Kidney (tissue), 14 donors: ENCODE data around the gene ZNF473. TPM values are rescaled to one million over a fixed set of nuclear protein-coding genes. Genes with fewer than 3 reads are reported as not detected.

ENCODE experiments used
- DNase-seq, 5 donors: peaks; one replicate each; pipeline ENCODE4 v3.0.0-alpha.2; 2013 to 2020
- FAIRE-seq: peaks from 2 replicates; lab custom pipeline; 2012; peaks lifted over from hg19 to GRCh38; lab: Jason Lieb, UNC
- H3K27ac ChIP-seq, 2 donors: one replicate each; pipeline ENCODE4 v1.7.0; 2013; ENCODE audit warnings: low read depth in 2 of 2, low read length in 2 of 2, inconsistent platforms in 1 of 2
- H3K27me3 ChIP-seq: one replicate; pipeline ENCODE4 v1.7.1; 2013; ENCODE audit warnings: low read length, inconsistent platforms; ENCODE audit not compliant: control insufficient read depth, insufficient read depth
- H3K36me3 ChIP-seq, 3 donors: one replicate each; pipeline versions ENCODE4 v1.7.0 to v1.7.1; 2013; ENCODE audit warnings: low read length in 3 of 3, control low read depth in 1 of 3, inconsistent platforms in 1 of 3; ENCODE audit not compliant: insufficient read depth in 3 of 3, control insufficient read depth in 2 of 3
- H3K4me1 ChIP-seq, 3 donors: one replicate each; pipeline versions ENCODE4 v1.7.0 to v1.7.1; 2013; ENCODE audit warnings: low read length in 3 of 3, inconsistent platforms in 1 of 3, low read depth in 1 of 3; ENCODE audit not compliant: control insufficient read depth in 2 of 3, insufficient read depth in 2 of 3
- H3K4me3 ChIP-seq, 3 donors: one replicate each; pipeline versions ENCODE4 v1.7.0 to v1.8.1; 2013; ENCODE audit warnings: low read length in 3 of 3, control low read depth in 1 of 3, inconsistent platforms in 1 of 3
- H3K9ac ChIP-seq, 3 donors: one replicate each; pipeline versions ENCODE4 v1.7.0 to v1.7.1; 2013; ENCODE audit warnings: low read length in 3 of 3, control low read depth in 1 of 3, inconsistent platforms in 1 of 3
- H3K9me3 ChIP-seq, 3 donors: one replicate each; pipeline versions ENCODE4 v1.7.0 to v1.7.1; 2013; ENCODE audit warnings: low read length in 3 of 3, control low read depth in 1 of 3, inconsistent platforms in 1 of 3; ENCODE audit not compliant: control insufficient read depth in 2 of 3, insufficient read depth in 1 of 3
- CTCF ChIP-seq: IDR thresholded peaks from 3 replicates; pipeline ENCODE4 v1.5.1; 2012; ENCODE audit warnings: mild to moderate bottlenecking, moderate library complexity, borderline replicate concordance; ENCODE audit not compliant: insufficient read depth; ENCODE audit errors: extremely low read depth
- intact Hi-C: fragments of 100-400 bp; cut with DNase I; formaldehyde crosslinking; loops from one replicate; pipeline ENCODE4 v1.11.1; 2022
- polyA plus RNA-seq: library from polyadenylated mRNA; stranded (reverse); fragments of 350-450 nt; fragmentation: Illumina TruSeq; extraction: RNeasy Lipid Tissue Mini Kit (QIAGEN cat#74804); gene quantifications from one replicate; pipeline ENCODE4 v1.2.3, GENCODE V29; 2014; ENCODE audit warnings: low read depth, low replicate concordance; ENCODE audit not compliant: insufficient read depth
- total RNA-seq: library from RNA; stranded (reverse); fragmentation: NEBNext Ultra II Directional; extraction: Animal tissue kit (Norgen Biotek cat#: 25700); gene quantifications from one replicate; pipeline ENCODE4 v1.2.1, GENCODE V29; 2021
- donor health status: control.
- donor health status: control.
- donor health status: control.
- donor health status: control.
- donor health status: control.
- donor health status: DM: yes; HTN: yes; CAD: no.
- donor health status: Normal renal cell carcinoma (clear cell type).

Gene ZNF473
- total and polyA plus RNA-seq, 2 donors from 2014 or later, result 2.6 to 10.7 TPM

GRCh38 chr19:50000038-50000840 is 25.6 kb upstream of the ZNF473 start:
- TF ChIP-seq CTCF, result no peak
- no peak overlapping the region for H3K27ac ChIP-seq
- H3K36me3 ChIP-seq, result peaks cover 2 to 55% (median 50%) of the 10 kb centered on the region in 3 donors
- H3K27me3 ChIP-seq, result no peaks in the 10 kb centered on the region
- H3K4me1 ChIP-seq, result no peaks in the 10 kb centered on the region
- no peaks in the 10 kb centered on the region for H3K9me3 ChIP-seq
- H3K4me3 ChIP-seq, result no peak overlapping the region
- intact Hi-C loops, result no loop called here
- DNase-seq (no peak), FAIRE-seq (no peak)
- no peak overlapping the region for H3K9ac ChIP-seq

DNA sequence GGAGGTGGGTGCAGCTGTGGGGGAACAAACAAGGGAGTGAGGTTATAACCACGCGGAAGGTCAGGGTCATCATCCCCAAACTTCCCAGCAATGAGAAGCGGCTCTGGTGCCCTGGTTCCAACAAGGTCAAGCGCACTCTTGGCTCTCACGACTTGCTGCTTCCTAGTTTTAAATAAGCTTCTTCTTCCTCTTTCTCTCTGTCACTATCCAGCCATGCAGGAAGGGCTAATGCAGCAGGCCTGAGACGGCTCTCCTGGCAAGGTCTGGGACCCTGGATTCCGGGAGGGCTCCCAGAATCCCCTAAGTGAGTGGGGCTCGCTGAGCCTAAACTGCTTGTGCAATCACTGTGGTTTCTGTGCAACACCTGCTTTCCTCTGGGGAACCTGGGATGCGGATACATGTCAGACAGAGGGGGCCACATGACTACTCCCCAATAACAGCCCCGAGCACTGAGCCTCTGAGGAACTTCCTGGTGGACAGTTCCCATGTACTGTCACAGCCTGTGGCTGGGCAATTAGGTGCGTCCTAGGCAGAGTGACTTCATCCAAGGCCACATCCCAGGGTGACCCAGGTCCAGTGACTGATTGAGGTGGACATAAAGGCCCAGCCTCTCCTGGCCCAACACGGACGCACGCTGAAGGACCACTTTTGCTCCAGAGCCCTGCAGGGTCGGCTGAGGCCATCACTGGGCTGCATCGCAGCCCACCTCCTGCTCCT is 24.8 kb upstream of the ZNF473 start:
- Histone ChIP-seq H3K36me3 (peaks cover 0 to 57% (median 53%) of the 10 kb centered on the region in 3 donors), H3K4me1 (no peaks in the 10 kb centered on the region), H3K9me3 (no peaks in the 10 kb centered on the region), H3K27me3 (no peaks in the 10 kb centered on the region), H3K4me3 (no peak overlapping the region), H3K9ac (no peak overlapping the region), H3K27ac (no peak overlapping the region)
- no peak for DNase-seq
- no peak for TF ChIP-seq CTCF
- no peak for FAIRE-seq
- intact Hi-C loops, result no loop called here

GRCh38 chr19:50001775-50002174 is 24.0 kb upstream of the ZNF473 start:
- intact Hi-C loops, result no loop called here
- H3K27ac ChIP-seq, result no peak overlapping the region
- no peak for TF ChIP-seq CTCF
- H3K36me3 ChIP-seq, result peaks cover 0 to 57% (median 54%) of the 10 kb centered on the region in 3 donors
- H3K4me1 ChIP-seq, result no peaks in the 10 kb centered on the region
- H3K9me3 ChIP-seq, result no peaks in the 10 kb centered on the region
- no peak for DNase-seq
- FAIRE-seq, result no peak
- H3K9ac ChIP-seq, result no peak overlapping the region
- H3K4me3 ChIP-seq, result no peak overlapping the region
- no peaks in the 10 kb centered on the region for H3K27me3 ChIP-seq
